H9 (cell line): ENCODE data around the gene HKDC1. TPM values are rescaled to one million over a fixed set of nuclear protein-coding genes. Genes with fewer than 3 reads are reported as not detected.

Source experiments
- DNase-seq: peaks from one replicate; pipeline ENCODE4 v3.0.0-alpha.2; 2017
- H2AFZ ChIP-seq: one replicate; pipeline ENCODE4 v1.6.1; 2013; ENCODE audit warnings: mild to moderate bottlenecking, low read length, control low read depth, moderate library complexity
- H2AK5ac ChIP-seq: 2 replicates; pipeline ENCODE4 v1.6.1; 2013; ENCODE audit warnings: low read length, control low read depth, mixed read lengths; ENCODE audit not compliant: insufficient read length
- H2BK120ac ChIP-seq: one replicate; pipeline ENCODE4 v1.6.1; 2013; ENCODE audit warnings: low read depth, mild to moderate bottlenecking, low read length, control low read depth, inconsistent platforms; ENCODE audit not compliant: poor library complexity, severe bottlenecking
- H2BK12ac ChIP-seq: 2 replicates; pipeline ENCODE4 v1.6.1; 2013; ENCODE audit warnings: low read length, control low read depth, mixed read lengths, low read depth; ENCODE audit not compliant: insufficient read length
- H2BK15ac ChIP-seq: 2 replicates; pipeline ENCODE4 v1.6.1; 2013; ENCODE audit warnings: low read depth, low read length, control low read depth
- H2BK20ac ChIP-seq: one replicate; pipeline ENCODE4 v1.6.1; 2013; ENCODE audit warnings: low read depth, mild to moderate bottlenecking, low read length, control low read depth, inconsistent platforms; ENCODE audit not compliant: poor library complexity, severe bottlenecking
- H2BK5ac ChIP-seq: 2 replicates; pipeline ENCODE4 v1.6.1; 2013; ENCODE audit warnings: low read length, control low read depth, mixed read lengths; ENCODE audit not compliant: insufficient read length
- H3K14ac ChIP-seq: 2 replicates; pipeline ENCODE4 v1.6.1; 2013; ENCODE audit warnings: low read length, control low read depth; ENCODE audit not compliant: insufficient read depth
- H3K18ac ChIP-seq: 2 replicates; pipeline ENCODE4 v1.6.1; 2013; ENCODE audit warnings: low read depth, mild to moderate bottlenecking, mixed read lengths, low read length, control low read depth; ENCODE audit not compliant: insufficient read length
- H3K23ac ChIP-seq: 2 replicates; pipeline ENCODE4 v1.6.1; 2013; ENCODE audit warnings: low read length, control low read depth, mixed read lengths, low read depth; ENCODE audit not compliant: insufficient read length
- H3K23me2 ChIP-seq: 2 replicates; pipeline ENCODE4 v1.6.1; 2013; ENCODE audit warnings: low read depth, mild to moderate bottlenecking, mixed read lengths, low read length, control low read depth; ENCODE audit not compliant: insufficient read length, poor library complexity, severe bottlenecking
- H3K27ac ChIP-seq: 2 replicates; pipeline ENCODE4 v1.5.1; 2013; ENCODE audit warnings: low read length, control low read depth, mixed read lengths, low read depth; ENCODE audit not compliant: insufficient read length
- H3K27me3 ChIP-seq: 2 replicates; pipeline ENCODE4 v1.6.1; 2013; ENCODE audit warnings: low read length, control low read depth, inconsistent platforms; ENCODE audit not compliant: insufficient read depth
- H3K4ac ChIP-seq: 2 replicates; pipeline ENCODE4 v1.6.1; 2013; ENCODE audit warnings: low read depth, mild to moderate bottlenecking, control low read depth, inconsistent platforms, low read length, moderate library complexity
- H3K4me1 ChIP-seq: 2 replicates; pipeline ENCODE4 v1.6.1; 2013; ENCODE audit warnings: low read length, control low read depth, inconsistent platforms; ENCODE audit not compliant: insufficient read depth
- H3K4me2 ChIP-seq: 2 replicates; pipeline ENCODE4 v1.6.1; 2013; ENCODE audit warnings: low read length, control low read depth, mixed read lengths; ENCODE audit not compliant: insufficient read length, insufficient read depth
- H3K56ac ChIP-seq: 2 replicates; pipeline ENCODE4 v1.6.1; 2013; ENCODE audit warnings: low read depth, mild to moderate bottlenecking, mixed read lengths, low read length, control low read depth; ENCODE audit not compliant: insufficient read length
- H3K79me1 ChIP-seq: 2 replicates; pipeline ENCODE4 v1.6.1; 2013; ENCODE audit warnings: low read depth, mild to moderate bottlenecking, moderate library complexity, low read length, control low read depth, inconsistent platforms; ENCODE audit not compliant: insufficient read depth, poor library complexity, severe bottlenecking
- H3K79me2 ChIP-seq: 2 replicates; pipeline ENCODE4 v1.6.1; 2013; ENCODE audit warnings: low read length, control low read depth, inconsistent platforms; ENCODE audit not compliant: insufficient read depth
- H3K9ac ChIP-seq: 2 replicates; pipeline ENCODE4 v1.6.1; 2013; ENCODE audit warnings: low read length, control low read depth, mixed read lengths; ENCODE audit not compliant: insufficient read length; ENCODE audit errors: extremely low read depth
- H3K9me3 ChIP-seq: one replicate; pipeline ENCODE4 v1.6.1; 2013; ENCODE audit warnings: low read depth, low read length, inconsistent platforms; ENCODE audit not compliant: control insufficient read depth
- H3T11ph ChIP-seq: one replicate; pipeline ENCODE4 v1.6.1; 2013; ENCODE audit warnings: mild to moderate bottlenecking, low read length, control low read depth, inconsistent platforms
- H4K20me1 ChIP-seq: one replicate; pipeline ENCODE4 v1.6.1; 2013; ENCODE audit not compliant: control insufficient read depth, insufficient read length, insufficient read depth
- H4K5ac ChIP-seq: 2 replicates; pipeline ENCODE4 v1.6.1; 2013; ENCODE audit warnings: low read depth, mild to moderate bottlenecking, mixed read lengths, low read length, control low read depth; ENCODE audit not compliant: insufficient read length
- H4K8ac ChIP-seq: replicated peaks from 2 replicates; pipeline ENCODE4 v1.6.1; 2013; ENCODE audit warnings: low read length, control low read depth, mixed read lengths, low read depth; ENCODE audit not compliant: insufficient read length
- H4K91ac ChIP-seq: 2 replicates; pipeline ENCODE4 v1.6.1; 2013; ENCODE audit warnings: low read depth, mild to moderate bottlenecking, moderate library complexity, mixed read lengths, low read length, control low read depth; ENCODE audit not compliant: insufficient read length
- H3K27ac Mint-ChIP-seq, 3 experiments: 2 replicates in 2 of 3; 3 replicates in 1 of 3; pipeline ENCODE4 v1.8.0; 2020 to 2021; ENCODE audit warnings: mixed read lengths in 3 of 3, mild to moderate bottlenecking in 1 of 3, moderate library complexity in 1 of 3
- H3K27me3 Mint-ChIP-seq: 2 replicates; pipeline ENCODE4 v1.8.0; 2021; ENCODE audit warnings: low read depth, mild to moderate bottlenecking, moderate library complexity, mixed read lengths
- H3K36me3 Mint-ChIP-seq, 3 experiments: 2 replicates in 2 of 3; 3 replicates in 1 of 3; pipeline ENCODE4 v1.8.0; 2020 to 2021; ENCODE audit warnings: low read depth in 3 of 3, mixed read lengths in 3 of 3; ENCODE audit not compliant: insufficient read depth in 1 of 3
- H3K4me1 Mint-ChIP-seq, 2 experiments: 2 replicates each; pipeline ENCODE4 v1.8.0; 2020; ENCODE audit warnings: mixed read lengths in 2 of 2
- H3K4me3 Mint-ChIP-seq, 2 experiments: 2 replicates in 1 of 2; 3 replicates in 1 of 2; pipeline ENCODE4 v1.8.0; 2020 to 2021; ENCODE audit warnings: mild to moderate bottlenecking in 2 of 2, mixed read lengths in 2 of 2, moderate library complexity in 1 of 2
- H3K9me3 Mint-ChIP-seq, 2 experiments: 2 replicates in 1 of 2; 3 replicates in 1 of 2; pipeline ENCODE4 v1.8.0; 2020; ENCODE audit warnings: mild to moderate bottlenecking in 2 of 2, mixed read lengths in 2 of 2, moderate library complexity in 1 of 2
- CTCF ChIP-seq: fragments of 200-600 bp; sonication (generic); conservative IDR thresholded peaks from 3 replicates; pipeline ENCODE4 v1.8.0; 2021; ENCODE audit warnings: antibody characterized with exemption, mild to moderate bottlenecking
- WGBS: extraction: QIAGEN DNeasy Blood & Tissue Kit; methylation state at CpG from one replicate; pipeline ENCODE4 v1.1.7; 2013; ENCODE audit warnings: missing lambda C conversion rate, low lambda C conversion rate, mixed read lengths; ENCODE audit not compliant: insufficient read length; ENCODE audit errors: extremely low coverage; 5-methylcytosine and 5-hydroxymethylcytosine counted together
- total RNA-seq: library from RNA; stranded (reverse); gene quantifications from 2 replicates; pipeline ENCODE4 v1.2.1, GENCODE V29; 2021

HKDC1 gene
- total RNA-seq, 1 experiment from 2014 or later, result not detected

DNA sequence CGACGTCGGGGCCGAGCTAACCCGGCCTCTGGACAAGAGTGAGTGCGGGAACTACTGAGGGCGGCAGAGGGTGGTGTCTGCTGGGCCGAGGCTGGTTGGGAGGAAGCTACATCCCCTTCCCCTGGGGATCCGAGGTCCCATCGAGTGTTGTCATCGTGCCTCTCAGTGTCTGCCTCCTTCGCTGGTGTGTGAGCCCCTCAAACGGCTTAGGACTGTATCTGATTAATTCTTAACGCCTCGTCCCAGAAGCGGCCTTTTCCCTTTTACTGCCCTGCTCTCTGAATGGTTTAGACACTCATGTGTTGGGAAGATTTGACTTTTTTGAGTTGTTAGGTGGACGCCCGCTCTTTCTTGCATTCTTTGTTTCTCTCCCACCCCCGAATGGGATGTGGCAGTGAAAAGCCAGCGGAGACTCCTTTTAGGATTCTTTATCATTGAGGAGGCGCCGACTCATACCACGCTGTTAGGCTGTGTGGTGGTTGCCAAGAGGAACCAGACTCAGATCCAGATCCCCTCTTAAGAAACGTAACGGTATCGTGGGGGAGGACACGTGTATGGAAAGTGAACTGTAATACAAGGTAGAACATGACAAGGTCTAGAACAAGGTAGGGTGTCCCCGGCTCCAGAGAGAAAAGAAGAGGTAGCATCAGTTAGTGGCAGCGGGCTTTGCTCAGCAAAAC is 39.5 kb upstream of the HKDC1 start:
- Histone ChIP-seq H3K4me1 (no peaks in the 10 kb centered on the region), H2BK15ac (no peak overlapping the region), H2BK12ac (no peak overlapping the region), H3K9ac (peak overlapping the region; percentile 68), H2AK5ac (no peak overlapping the region), H3K14ac (peak overlapping the region; percentile 65), H3K9me3 (no peaks in the 10 kb centered on the region), H3K56ac (no peak overlapping the region), H3K23ac (no peak overlapping the region), H3K4ac (no peak overlapping the region), H4K91ac (no peak overlapping the region), H3K79me2 (peaks cover 23% of the 10 kb centered on the region; the same call in 1 of the 2 replicates), H3K18ac (peak overlapping the region; percentile 73), H2AFZ (no peak overlapping the region), H4K5ac (peak overlapping the region; percentile 28), H4K20me1 (no peaks in the 10 kb centered on the region), H3K23me2 (peaks cover 5% of the 10 kb centered on the region), H3K4me2 (peak overlapping the region; percentile 97), H2BK120ac (no peak overlapping the region), H2BK5ac (no peak overlapping the region), H3T11ph (no peak overlapping the region), H3K27me3 (no peaks in the 10 kb centered on the region), H3K79me1 (peaks cover 11% of the 10 kb centered on the region), H4K8ac (no peak overlapping the region), H3K27ac (no peak overlapping the region), H2BK20ac (no peak overlapping the region)
- Mint-ChIP-seq H3K9me3 (no peaks in the 10 kb centered on the region; a peak in 1 of 5 replicates), H3K4me1 (peaks cover 8 to 13% of the 10 kb centered on the region in 2 experiments), H3K27ac (peak overlapping the region; percentile 100), H3K36me3 (peaks cover 1 to 19% (median 10%) of the 10 kb centered on the region in 3 experiments; a peak in 5 of 7 replicates), H3K4me3 (peak overlapping the region; percentile 96 to 97), H3K27me3 (no peaks in the 10 kb centered on the region)
- TF ChIP-seq CTCF, result no peak
- no CpG with 5 or more reads among the region's 29 CpGs for WGBS
- DNase-seq, result no peak
